Measurements from ENCODE around the gene ATRAID.
A peak's percentile ranks its signal among the peaks of the same experiment; 100 is the strongest.
"Not testable (repeated sequence)": the region's sequence is repeated elsewhere in the genome, so short reads cannot be mapped to it uniquely, and the experiment has no call there.

Gene ATRAID

GRCh38 chr2:27211943-27212625, at the start of gene ATRAID, which contains the start of gene SLC5A6:
ATRAID (plus strand) TSS chr2:27212041; CDS start chr2:27212369, 328 bp downstream.
SLC5A6 (minus strand) TSS chr2:27212268; CDS start chr2:27207650, 4,618 bp downstream.
- DNase-seq, result peak; percentile 90

- no peak for DNase-seq
Observed at GRCh38 chr2:27162151-27163121, 49.4 kb upstream of the ATRAID start.

- DNase-seq, result no peak
Observed at GRCh38 chr2:27164960-27165763, 46.7 kb upstream of the ATRAID start.

GRCh38 chr2:27170581-27171337, 41.1 kb upstream of the ATRAID start:
- no peak for DNase-seq

GRCh38 chr2:27171351-27171848, 40.4 kb upstream of the ATRAID start:
- no peak for DNase-seq

GRCh38 chr2:27174638-27175037, 37.2 kb upstream of the ATRAID start:
- DNase-seq, result no peak

- DNase-seq, result no peak
Observed at GRCh38 chr2:27175330-27175729, 36.5 kb upstream of the ATRAID start.

GRCh38 chr2:27175781-27176180, 36.1 kb upstream of the ATRAID start:
- DNase-seq, result not testable (repeated sequence)

- DNase-seq, result no peak
Observed at GRCh38 chr2:27177441-27178351, 34.1 kb upstream of the ATRAID start.

- no peak for DNase-seq
Observed at GRCh38 chr2:27178469-27178868, 33.4 kb upstream of the ATRAID start.

- no peak for DNase-seq
Observed at GRCh38 chr2:27179344-27180000, 32.4 kb upstream of the ATRAID start.

GRCh38 chr2:27182346-27182745, 29.5 kb upstream of the ATRAID start:
- DNase-seq, result no peak

GRCh38 chr2:27184115-27184514, 27.7 kb upstream of the ATRAID start:
- DNase-seq, result no peak

GRCh38 chr2:27185331-27186026, 26.4 kb upstream of the ATRAID start:
- DNase-seq, result no peak

GRCh38 chr2:27186613-27187345, 25.1 kb upstream of the ATRAID start:
- no peak for DNase-seq

GRCh38 chr2:27189989-27190388, 21.9 kb upstream of the ATRAID start:
- no peak for DNase-seq

GRCh38 chr2:27191070-27191829, 20.6 kb upstream of the ATRAID start:
- DNase-seq, result peak; percentile 58

Data from midbrain (tissue), 1 donor.